ENCODE data around the gene TSPAN11. TPM values are rescaled to one million over a fixed set of nuclear protein-coding genes. Genes with fewer than 3 reads are reported as not detected.

TSPAN11 gene
- total and polyA plus RNA-seq, 4 donors: 0.13 to 1.2 (median 0.44) TPM

GRCh38 chr12:30996255-30996654, 69.7 kb downstream of the TSPAN11 start:
- Histone ChIP-seq H3K36me3 (ENCODE audit: control insufficient read depth in 4 of 4, insufficient read depth in 3 of 4, low read depth in 1 of 4, low read length in 3 of 4) (no peaks in the 10 kb centered on the region), H3K4me1 (ENCODE audit: control insufficient read depth in 4 of 4, insufficient read depth in 4 of 4, low read length in 3 of 4) (no peaks in the 10 kb centered on the region), H3K9ac (ENCODE audit: low read depth in 1 of 2, low read length in 2 of 2) (no peak overlapping the region), H3K27ac (ENCODE audit: low read depth in 1 of 2, low read length in 2 of 2) (no peak overlapping the region), H3K4me3 (ENCODE audit: low read depth in 1 of 3, low read length in 3 of 3) (no peak overlapping the region), H3K9me3 (ENCODE audit: control insufficient read depth in 4 of 4, low read length in 3 of 4) (no peaks in the 10 kb centered on the region), H3K27me3 (ENCODE audit: control insufficient read depth in 4 of 4, insufficient read depth in 4 of 4, low read length in 3 of 4) (no peaks in the 10 kb centered on the region)
- TF ChIP-seq RAD21 (IDR thresholded peaks at IDR 0.05) (no peak), MAX (IDR thresholded peaks at IDR 0.05) (no peak), TAF1 (conservative IDR thresholded peaks at IDR 0.05) (no peak), HNF4A (conservative IDR thresholded peaks at IDR 0.05) (no peak), FOXA1 (IDR thresholded peaks at IDR 0.05) (no peak), NR2F2 (IDR thresholded peaks at IDR 0.05) (no peak), HNF4G (IDR thresholded peaks at IDR 0.05) (no peak)
- TF ChIP-seq, protein P1, sequence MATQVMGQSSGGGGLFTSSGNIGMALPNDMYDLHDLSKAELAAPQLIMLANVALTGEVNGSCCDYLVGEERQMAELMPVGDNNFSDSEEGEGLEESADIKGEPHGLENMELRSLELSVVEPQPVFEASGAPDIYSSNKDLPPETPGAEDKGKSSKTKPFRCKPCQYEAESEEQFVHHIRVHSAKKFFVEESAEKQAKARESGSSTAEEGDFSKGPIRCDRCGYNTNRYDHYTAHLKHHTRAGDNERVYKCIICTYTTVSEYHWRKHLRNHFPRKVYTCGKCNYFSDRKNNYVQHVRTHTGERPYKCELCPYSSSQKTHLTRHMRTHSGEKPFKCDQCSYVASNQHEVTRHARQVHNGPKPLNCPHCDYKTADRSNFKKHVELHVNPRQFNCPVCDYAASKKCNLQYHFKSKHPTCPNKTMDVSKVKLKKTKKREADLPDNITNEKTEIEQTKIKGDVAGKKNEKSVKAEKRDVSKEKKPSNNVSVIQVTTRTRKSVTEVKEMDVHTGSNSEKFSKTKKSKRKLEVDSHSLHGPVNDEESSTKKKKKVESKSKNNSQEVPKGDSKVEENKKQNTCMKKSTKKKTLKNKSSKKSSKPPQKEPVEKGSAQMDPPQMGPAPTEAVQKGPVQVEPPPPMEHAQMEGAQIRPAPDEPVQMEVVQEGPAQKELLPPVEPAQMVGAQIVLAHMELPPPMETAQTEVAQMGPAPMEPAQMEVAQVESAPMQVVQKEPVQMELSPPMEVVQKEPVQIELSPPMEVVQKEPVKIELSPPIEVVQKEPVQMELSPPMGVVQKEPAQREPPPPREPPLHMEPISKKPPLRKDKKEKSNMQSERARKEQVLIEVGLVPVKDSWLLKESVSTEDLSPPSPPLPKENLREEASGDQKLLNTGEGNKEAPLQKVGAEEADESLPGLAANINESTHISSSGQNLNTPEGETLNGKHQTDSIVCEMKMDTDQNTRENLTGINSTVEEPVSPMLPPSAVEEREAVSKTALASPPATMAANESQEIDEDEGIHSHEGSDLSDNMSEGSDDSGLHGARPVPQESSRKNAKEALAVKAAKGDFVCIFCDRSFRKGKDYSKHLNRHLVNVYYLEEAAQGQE (IDR thresholded peaks at IDR 0.05): no peak
- DNase-seq (ENCODE audit: low spot score): no peak
- 93% methylated on average over 2 of the region's 2 CpGs for WGBS

- Histone ChIP-seq H3K4me1 (ENCODE audit: control insufficient read depth in 4 of 4, insufficient read depth in 4 of 4, low read length in 3 of 4) (no peaks in the 10 kb centered on the region), H3K9me3 (ENCODE audit: control insufficient read depth in 4 of 4, low read length in 3 of 4) (no peaks in the 10 kb centered on the region), H3K4me3 (ENCODE audit: low read depth in 1 of 3, low read length in 3 of 3) (no peak overlapping the region), H3K27me3 (ENCODE audit: control insufficient read depth in 4 of 4, insufficient read depth in 4 of 4, low read length in 3 of 4) (no peaks in the 10 kb centered on the region), H3K27ac (ENCODE audit: low read depth in 1 of 2, low read length in 2 of 2) (no peak overlapping the region), H3K9ac (ENCODE audit: low read depth in 1 of 2, low read length in 2 of 2) (no peak overlapping the region), H3K36me3 (ENCODE audit: control insufficient read depth in 4 of 4, insufficient read depth in 3 of 4, low read depth in 1 of 4, low read length in 3 of 4) (no peaks in the 10 kb centered on the region)
- no peak for DNase-seq (ENCODE audit: low spot score)
- WGBS: 95% methylated on average over 3 of the region's 3 CpGs
- TF ChIP-seq, protein P1 (IDR thresholded peaks at IDR 0.05): no peak
- TF ChIP-seq TAF1 (conservative IDR thresholded peaks at IDR 0.05) (no peak), GABPA (IDR thresholded peaks at IDR 0.05 in 1 of 2, conservative IDR thresholded peaks at IDR 0.05 in 1 of 2) (no peak), RAD21 (IDR thresholded peaks at IDR 0.05) (no peak), ZBTB33 (IDR thresholded peaks at IDR 0.05) (no peak), SP1 (IDR thresholded peaks at IDR 0.05) (no peak)
Observed at GRCh38 chr12:30996752-30997151, 70.2 kb downstream of the TSPAN11 start.
